GM19238 (cell line): ENCODE measurements around the gene ATP2B1.

Experiments used
- DNase-seq: peaks from one replicate; pipeline ENCODE4 v3.0.0; 2011; ENCODE audit warnings: low spot score; ENCODE audit not compliant: insufficient read length

The ATP2B1 gene

GRCh38 chr12:89662623-89663022, 46.0 kb downstream of the ATP2B1 start:
- no peak for DNase-seq

GRCh38 chr12:89661706-89662330, 46.8 kb downstream of the ATP2B1 start:
- DNase-seq = no peak

- DNase-seq = no peak
Observed at GRCh38 chr12:89657739-89658138, 50.9 kb downstream of the ATP2B1 start.

GRCh38 chr12:89657066-89657465, 51.6 kb downstream of the ATP2B1 start:
- DNase-seq = no peak

- no peak for DNase-seq
Observed at GRCh38 chr12:89655841-89656240, 52.8 kb downstream of the ATP2B1 start.

GRCh38 chr12:89651192-89651591, 57.4 kb downstream of the ATP2B1 start:
- no peak for DNase-seq

GRCh38 chr12:89650239-89650638, 58.4 kb downstream of the ATP2B1 start:
- DNase-seq = no peak

- DNase-seq = no peak
Observed at GRCh38 chr12:89649820-89650219, 58.8 kb downstream of the ATP2B1 start.

GRCh38 chr12:89649139-89649538, 59.5 kb downstream of the ATP2B1 start:
- no peak for DNase-seq

GRCh38 chr12:89648211-89648930, 60.3 kb downstream of the ATP2B1 start:
- DNase-seq = no peak

- DNase-seq = no peak
Observed at GRCh38 chr12:89645434-89645833, 63.2 kb downstream of the ATP2B1 start.

GRCh38 chr12:89642959-89643358, 65.7 kb downstream of the ATP2B1 start:
- DNase-seq = no peak

- no peak for DNase-seq
Observed at GRCh38 chr12:89636776-89637160, 71.9 kb downstream of the ATP2B1 start.

GRCh38 chr12:89636052-89636775, 72.4 kb downstream of the ATP2B1 start:
- DNase-seq = no peak

- DNase-seq = no peak
Observed at GRCh38 chr12:89634508-89634907, 74.1 kb downstream of the ATP2B1 start.

- no peak for DNase-seq
Observed at GRCh38 chr12:89632778-89633177, 75.9 kb downstream of the ATP2B1 start.

GRCh38 chr12:89622115-89622514, 86.5 kb downstream of the ATP2B1 start:
- DNase-seq = no peak

- DNase-seq = no peak
Observed at GRCh38 chr12:89621521-89621920, 87.1 kb downstream of the ATP2B1 start.

- DNase-seq = no peak
Observed at GRCh38 chr12:89619764-89620163, 88.9 kb downstream of the ATP2B1 start.

GRCh38 chr12:89618113-89618862, 90.3 kb downstream of the ATP2B1 start:
- no peak for DNase-seq

- DNase-seq = no peak
Observed at GRCh38 chr12:89610366-89610765, 98.3 kb downstream of the ATP2B1 start.

GRCh38 chr12:89603678-89604077, 105.0 kb downstream of the ATP2B1 start:
- no peak for DNase-seq
